NT2/D1 (cell line): ENCODE data around the gene DAB2.

Experiments
- SUZ12 ChIP-seq: IDR thresholded peaks from 2 replicates; pipeline ENCODE4 v1.6.1; 2011; ENCODE audit not compliant: insufficient read length, insufficient read depth; ENCODE audit errors: extremely low read depth
- YY1 ChIP-seq: IDR thresholded peaks from 2 replicates; pipeline ENCODE4 v1.6.1; 2011; ENCODE audit not compliant: insufficient read length, insufficient read depth
- ZNF274 ChIP-seq: IDR thresholded peaks from 2 replicates; pipeline ENCODE4 v1.6.1; 2011; ENCODE audit warnings: mild to moderate bottlenecking, low read depth, low read length

GRCh38 chr5:39363217-39363616 lies 61.6 kb downstream of the DAB2 start:
- TF ChIP-seq SUZ12 (no peak), YY1 (no peak), ZNF274 (no peak)
